Stomach (tissue), 9 donors: ENCODE data around the gene GNPTAB. TPM values are rescaled to one million over a fixed set of nuclear protein-coding genes. Genes with fewer than 3 reads are reported as not detected.
A peak's percentile ranks its signal among the peaks of the same experiment; 100 is the strongest.
"Not testable (repeated sequence)": the region's sequence is repeated elsewhere in the genome, so short reads cannot be mapped to it uniquely, and the experiment has no call there.

Experiments
- DNase-seq, 2 donors: peaks; one replicate each; pipeline versions ENCODE4 v3.0.0 to v3.0.0-alpha.2; 2013 to 2019
- H3K27ac ChIP-seq, 5 donors: fragments of 200-600 bp in 4 of 5; sonication (generic) in 4 of 5; one replicate each; pipeline ENCODE4 v1.5.1; 2013 to 2019; ENCODE audit warnings: mild to moderate bottlenecking in 1 of 5, moderate library complexity in 1 of 5
- H3K27me3 ChIP-seq, 3 donors: fragments of 200-600 bp; sonication (generic); one replicate each; pipeline ENCODE4 v1.5.1; 2017 to 2019; ENCODE audit warnings: mixed run types in 1 of 3
- H3K36me3 ChIP-seq, 4 donors: fragments of 200-600 bp; sonication (generic); 1 replicate in 3 of 4; 2 replicates in 1 of 4; pipeline ENCODE4 v1.5.1; 2016 to 2019
- H3K4me1 ChIP-seq, 4 donors: fragments of 200-600 bp; sonication (generic); one replicate each; pipeline ENCODE4 v1.5.1; 2016 to 2019
- H3K4me3 ChIP-seq, 4 donors: fragments of 200-600 bp; sonication (generic) in 3 of 4; one replicate each; pipeline ENCODE4 v1.5.1; 2016 to 2019; ENCODE audit warnings: mild to moderate bottlenecking in 1 of 4
- H3K9me3 ChIP-seq, 4 donors: fragments of 200-600 bp; sonication (generic); one replicate each; pipeline ENCODE4 v1.5.1; 2016 to 2019
- CTCF ChIP-seq, 7 experiments: fragments of 450-650 bp in 4 of 7; fragments of 200-600 bp in 3 of 7; sonication (generic) in 3 of 7; IDR thresholded peaks; one replicate each; pipeline ENCODE4 v1.5.1; 2016 to 2019; ENCODE audit warnings: antibody characterized with exemption in 7 of 7, control low read depth in 2 of 7, mild to moderate bottlenecking in 1 of 7
- EP300 ChIP-seq: sonication (generic); formaldehyde crosslinking; IDR thresholded peaks from one replicate; pipeline ENCODE4 v1.6.1; 2017; ENCODE audit warnings: antibody characterized with exemption
- POLR2A ChIP-seq, 4 donors: fragments of 450-650 bp; IDR thresholded peaks; one replicate each; pipeline ENCODE4 v1.6.1; 2016; ENCODE audit warnings: antibody characterized with exemption in 4 of 4, control low read depth in 2 of 4, mild to moderate bottlenecking in 1 of 4, moderate library complexity in 1 of 4
- POLR2AphosphoS5 ChIP-seq, 3 donors: sonication (generic); formaldehyde crosslinking; IDR thresholded peaks; one replicate each; pipeline ENCODE4 v1.6.1; 2016; ENCODE audit warnings: antibody characterized with exemption in 3 of 3
- WGBS, 5 donors: extraction: QIAGEN DNeasy Blood & Tissue Kit in 3 of 5; methylation state at CpG; one replicate each; pipeline versions ENCODE4 v1.1.5 to v1.1.7; 2013 to 2018; 5-methylcytosine and 5-hydroxymethylcytosine counted together
- intact Hi-C: fragments of 100-400 bp; cut with DNase I; formaldehyde crosslinking; loops from one replicate; pipeline ENCODE4 v1.15.1; 2023; ENCODE audit warnings: low total_unique reads
- polyA plus RNA-seq, 3 donors: library from polyadenylated mRNA; stranded (reverse); fragments of 200-250 nt; gene quantifications; one replicate each; pipeline ENCODE4 v1.2.3, GENCODE V29; 2013
- total RNA-seq, 5 donors: library from RNA; depleted of rRNA; stranded (reverse); fragments of >200 nt; gene quantifications; one replicate each; pipeline versions ENCODE4 v1.1.0 to v1.2.3, GENCODE V29; 2014 to 2016
- donor health status: healthy with polysubstance abuse.
- donor health status: Bipolar disorder and iron deficiency.
- donor health status: healthy.

The GNPTAB gene
- total and polyA plus RNA-seq, 8 donors = 8.9 to 63.2 (median 16.9) TPM

DNA sequence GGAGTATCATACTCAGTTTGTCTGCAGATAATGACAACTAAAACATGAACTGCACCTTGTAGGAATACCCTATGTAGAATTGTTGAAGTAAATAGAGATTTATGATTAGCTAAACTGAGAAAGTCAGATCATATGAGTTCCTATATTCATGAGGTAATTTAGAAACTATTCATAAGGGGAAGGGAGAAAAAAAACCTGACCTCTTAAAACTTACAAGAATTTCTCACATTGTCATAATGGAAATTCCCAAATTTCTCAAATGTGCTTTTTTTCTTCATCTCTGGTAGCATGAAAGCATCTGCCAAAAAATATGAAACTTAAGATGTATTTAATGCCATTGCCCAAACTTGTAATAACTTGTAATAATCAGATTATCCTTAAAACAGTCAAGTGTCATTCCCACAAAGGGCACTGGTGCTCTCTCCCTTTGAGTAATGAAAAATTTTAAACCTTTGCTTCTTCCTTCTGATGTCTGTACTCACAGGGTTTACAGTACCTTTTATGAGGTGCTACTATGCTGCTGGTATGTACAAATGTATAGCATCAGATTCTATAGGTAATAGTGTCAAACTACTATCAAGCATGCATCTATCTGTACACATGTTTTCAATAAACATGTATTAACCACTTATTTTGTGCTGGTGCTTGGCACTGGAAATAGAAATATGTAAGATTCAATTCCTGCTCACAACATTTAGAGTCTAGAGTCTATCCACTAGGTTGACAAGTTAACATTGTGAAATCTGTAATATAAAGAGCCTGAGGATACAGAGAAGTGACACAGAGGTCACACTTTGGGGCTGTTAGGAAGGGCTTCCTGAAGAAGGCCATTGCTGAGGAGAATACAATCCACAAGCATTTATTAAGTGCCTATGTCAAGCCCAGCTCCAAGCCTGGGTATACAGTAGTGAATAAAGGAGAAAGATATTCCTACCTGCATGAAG lies 29.2 kb upstream of the GNPTAB start:
- no peaks in the 10 kb centered on the region for H3K9me3 ChIP-seq
- H3K36me3 ChIP-seq = no peaks in the 10 kb centered on the region
- no peak overlapping the region for H3K27ac ChIP-seq
- no peak for TF ChIP-seq POLR2AphosphoS5 (IDR thresholded peaks at IDR 0.05)
- no peak for TF ChIP-seq CTCF (IDR thresholded peaks at IDR 0.05)
- TF ChIP-seq EP300 = no peak
- TF ChIP-seq POLR2A (IDR thresholded peaks at IDR 0.05) = no peak
- no peak for DNase-seq
- H3K4me1 ChIP-seq = peaks cover 0 to 17% (median 7%) of the 10 kb centered on the region in 4 donors
- intact Hi-C loops = no loop called here
- H3K27me3 ChIP-seq = no peaks in the 10 kb centered on the region
- H3K4me3 ChIP-seq = no peak overlapping the region

- DNase-seq = no peak
- intact Hi-C loops = no loop called here
Measured at GRCh38 chr12:101858361-101858760, 27.6 kb upstream of the GNPTAB start.

DNA sequence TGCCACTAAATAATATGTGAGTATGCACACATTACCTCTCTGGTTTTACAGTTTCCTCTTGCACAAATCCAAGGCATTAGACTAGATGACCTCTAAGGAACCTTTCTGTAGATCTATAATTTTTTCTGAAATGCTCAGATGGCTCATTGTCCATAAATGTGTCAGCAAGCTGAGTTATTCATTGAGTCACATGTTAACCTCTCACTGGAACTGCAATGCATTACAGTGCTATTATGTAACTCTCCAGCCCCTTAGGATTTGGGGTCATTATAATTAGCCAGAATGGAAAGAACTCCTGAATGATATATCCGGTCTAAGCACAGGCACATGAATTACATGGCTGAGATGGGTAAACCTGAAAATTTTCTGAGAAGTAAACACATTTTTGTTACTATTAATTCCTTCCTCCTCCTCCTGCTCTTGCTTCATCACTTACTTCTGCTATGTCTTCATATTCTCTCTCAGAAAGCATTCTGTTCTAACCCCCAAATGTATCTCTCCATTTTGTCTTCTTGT lies 26.3 kb upstream of the GNPTAB start:
- H3K4me3 ChIP-seq = no peak overlapping the region
- 55 to 83% (median 77%) methylated on average over 1 of the region's 1 CpG for WGBS, 5 donors
- DNase-seq = no peak
- H3K4me1 ChIP-seq = peaks cover 0 to 18% (median 8%) of the 10 kb centered on the region in 4 donors
- H3K9me3 ChIP-seq = no peaks in the 10 kb centered on the region
- TF ChIP-seq EP300 = no peak
- TF ChIP-seq CTCF (IDR thresholded peaks at IDR 0.05) = no peak
- no peak for TF ChIP-seq POLR2AphosphoS5 (IDR thresholded peaks at IDR 0.05)
- TF ChIP-seq POLR2A (IDR thresholded peaks at IDR 0.05) = no peak
- H3K36me3 ChIP-seq = no peaks in the 10 kb centered on the region
- intact Hi-C loops = no loop called here
- H3K27me3 ChIP-seq = no peaks in the 10 kb centered on the region
- H3K27ac ChIP-seq = peak overlapping the region in 1 of 5 donors; percentile 14

More at GRCh38 chr12:101858361-101858760, 27.6 kb upstream of the GNPTAB start:
- Histone ChIP-seq H3K4me1 (peaks cover 0 to 18% (median 8%) of the 10 kb centered on the region in 4 donors), H3K36me3 (no peaks in the 10 kb centered on the region), H3K27ac (no peak overlapping the region), H3K27me3 (no peaks in the 10 kb centered on the region), H3K4me3 (no peak overlapping the region), H3K9me3 (no peaks in the 10 kb centered on the region)
- WGBS, 5 donors = 89 to 94% (median 90%) methylated on average over 3 of the region's 3 CpGs
- TF ChIP-seq EP300 (no peak), CTCF (IDR thresholded peaks at IDR 0.05) (no peak), POLR2A (IDR thresholded peaks at IDR 0.05) (no peak), POLR2AphosphoS5 (IDR thresholded peaks at IDR 0.05) (no peak)

- Histone ChIP-seq H3K4me1 (peaks cover 0 to 18% (median 8%) of the 10 kb centered on the region in 4 donors), H3K27ac (peak overlapping the region in 1 of 5 donors; percentile 14)
- H3K9me3 ChIP-seq, intact Hi-C loops, H3K27me3 ChIP-seq, H3K4me3 ChIP-seq, H3K36me3 ChIP-seq, DNase-seq: not testable (repeated sequence)
- 90 to 97% (median 90%) methylated on average over 5 of the region's 5 CpGs for WGBS, 5 donors
Measured at GRCh38 chr12:101856614-101857013, 25.9 kb upstream of the GNPTAB start.
